OCI-LY1 (cell line): ENCODE data around the gene EMCN.

Experiments used
- EZH2 ChIP-seq: fragments of 200-600 bp; sonication (generic), shearing (Covaris generic); IDR thresholded peaks from 2 replicates; pipeline ENCODE4 v1.8.0; 2017; ENCODE audit warnings: borderline replicate concordance, mixed run types, mild to moderate bottlenecking, antibody characterized with exemption, low read length, moderate library complexity, mixed read lengths
- TF ChIP-seq, protein P1 (sequence below): fragments of 200-600 bp; sonication (generic), shearing (Covaris generic); IDR thresholded peaks from 2 replicates; pipeline ENCODE4 v1.5.1; 2017; ENCODE audit warnings: mild to moderate bottlenecking, antibody characterized with exemption, low read length, moderate library complexity, mixed read lengths

- TF ChIP-seq, protein P1, sequence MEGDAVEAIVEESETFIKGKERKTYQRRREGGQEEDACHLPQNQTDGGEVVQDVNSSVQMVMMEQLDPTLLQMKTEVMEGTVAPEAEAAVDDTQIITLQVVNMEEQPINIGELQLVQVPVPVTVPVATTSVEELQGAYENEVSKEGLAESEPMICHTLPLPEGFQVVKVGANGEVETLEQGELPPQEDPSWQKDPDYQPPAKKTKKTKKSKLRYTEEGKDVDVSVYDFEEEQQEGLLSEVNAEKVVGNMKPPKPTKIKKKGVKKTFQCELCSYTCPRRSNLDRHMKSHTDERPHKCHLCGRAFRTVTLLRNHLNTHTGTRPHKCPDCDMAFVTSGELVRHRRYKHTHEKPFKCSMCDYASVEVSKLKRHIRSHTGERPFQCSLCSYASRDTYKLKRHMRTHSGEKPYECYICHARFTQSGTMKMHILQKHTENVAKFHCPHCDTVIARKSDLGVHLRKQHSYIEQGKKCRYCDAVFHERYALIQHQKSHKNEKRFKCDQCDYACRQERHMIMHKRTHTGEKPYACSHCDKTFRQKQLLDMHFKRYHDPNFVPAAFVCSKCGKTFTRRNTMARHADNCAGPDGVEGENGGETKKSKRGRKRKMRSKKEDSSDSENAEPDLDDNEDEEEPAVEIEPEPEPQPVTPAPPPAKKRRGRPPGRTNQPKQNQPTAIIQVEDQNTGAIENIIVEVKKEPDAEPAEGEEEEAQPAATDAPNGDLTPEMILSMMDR: no peak
- no peak for TF ChIP-seq EZH2
Measured at GRCh38 chr4:100566396-100566795, 48.6 kb upstream of the EMCN start.
